ENCODE data around the gene ELOVL2.

ELOVL2 gene

DNA sequence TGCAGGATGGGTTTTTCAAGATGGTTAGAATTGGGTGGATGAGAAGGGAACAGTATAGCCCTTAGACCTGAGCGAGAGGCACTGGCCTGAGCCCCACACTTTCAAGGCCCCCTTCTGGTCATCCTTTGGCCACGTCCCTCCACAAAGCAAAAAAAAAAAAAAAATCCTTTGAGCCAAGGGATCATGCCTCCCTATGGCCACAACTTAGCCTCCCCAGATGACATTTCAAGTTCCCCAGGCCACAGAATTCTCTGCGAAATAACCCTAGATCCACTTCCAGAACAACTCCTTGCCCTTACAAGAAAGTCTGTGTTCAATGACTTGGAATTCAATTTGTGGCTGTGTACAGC, 30.4 kb downstream of the ELOVL2 start:
- DNase-seq (ENCODE audit: insufficient read length, low spot score), result no peak
- no peak for FAIRE-seq
- TF ChIP-seq, protein P1, sequence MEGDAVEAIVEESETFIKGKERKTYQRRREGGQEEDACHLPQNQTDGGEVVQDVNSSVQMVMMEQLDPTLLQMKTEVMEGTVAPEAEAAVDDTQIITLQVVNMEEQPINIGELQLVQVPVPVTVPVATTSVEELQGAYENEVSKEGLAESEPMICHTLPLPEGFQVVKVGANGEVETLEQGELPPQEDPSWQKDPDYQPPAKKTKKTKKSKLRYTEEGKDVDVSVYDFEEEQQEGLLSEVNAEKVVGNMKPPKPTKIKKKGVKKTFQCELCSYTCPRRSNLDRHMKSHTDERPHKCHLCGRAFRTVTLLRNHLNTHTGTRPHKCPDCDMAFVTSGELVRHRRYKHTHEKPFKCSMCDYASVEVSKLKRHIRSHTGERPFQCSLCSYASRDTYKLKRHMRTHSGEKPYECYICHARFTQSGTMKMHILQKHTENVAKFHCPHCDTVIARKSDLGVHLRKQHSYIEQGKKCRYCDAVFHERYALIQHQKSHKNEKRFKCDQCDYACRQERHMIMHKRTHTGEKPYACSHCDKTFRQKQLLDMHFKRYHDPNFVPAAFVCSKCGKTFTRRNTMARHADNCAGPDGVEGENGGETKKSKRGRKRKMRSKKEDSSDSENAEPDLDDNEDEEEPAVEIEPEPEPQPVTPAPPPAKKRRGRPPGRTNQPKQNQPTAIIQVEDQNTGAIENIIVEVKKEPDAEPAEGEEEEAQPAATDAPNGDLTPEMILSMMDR (IDR thresholded peaks at IDR 0.05; ENCODE audit: insufficient read depth, missing control alignments), result no peak

DNA sequence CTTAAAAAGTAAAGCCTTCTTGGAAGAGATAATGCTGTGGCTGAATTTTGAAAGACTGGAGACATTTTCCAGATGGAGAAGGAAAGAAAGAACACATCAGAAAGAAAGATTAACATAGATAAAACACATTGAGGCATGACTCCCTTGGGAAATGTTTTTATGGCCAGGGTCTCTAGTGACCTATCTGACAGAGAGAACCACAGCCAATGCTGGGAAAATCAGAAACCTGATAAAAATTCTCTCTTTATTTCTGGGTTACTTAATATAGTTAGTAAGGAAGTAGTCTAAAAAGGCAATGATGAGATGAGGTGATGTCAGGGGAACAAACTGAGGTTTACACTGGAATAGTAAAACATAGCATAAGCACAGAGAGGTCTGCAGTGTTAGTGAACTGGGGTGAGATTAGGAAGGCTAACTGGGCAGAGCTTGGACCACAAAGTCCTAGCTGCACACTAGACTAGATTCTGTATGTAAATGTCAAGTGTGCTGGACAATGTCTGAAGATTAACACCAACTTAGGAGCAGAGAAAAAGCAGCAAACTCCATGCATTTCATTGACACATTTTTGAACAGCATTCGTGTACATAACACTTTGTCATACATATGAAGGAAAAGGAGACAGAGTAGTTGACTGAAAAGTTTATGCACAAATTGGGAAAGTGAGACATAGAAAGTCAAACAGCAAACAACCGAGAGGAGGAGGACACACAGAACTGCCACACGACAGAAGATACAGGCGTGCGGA, 31.0 kb downstream of the ELOVL2 start:
- TF ChIP-seq, protein P1 (IDR thresholded peaks at IDR 0.05; ENCODE audit: insufficient read depth, missing control alignments), result no peak
- DNase-seq (ENCODE audit: insufficient read length, low spot score) (no peak), FAIRE-seq (no peak)

DNA sequence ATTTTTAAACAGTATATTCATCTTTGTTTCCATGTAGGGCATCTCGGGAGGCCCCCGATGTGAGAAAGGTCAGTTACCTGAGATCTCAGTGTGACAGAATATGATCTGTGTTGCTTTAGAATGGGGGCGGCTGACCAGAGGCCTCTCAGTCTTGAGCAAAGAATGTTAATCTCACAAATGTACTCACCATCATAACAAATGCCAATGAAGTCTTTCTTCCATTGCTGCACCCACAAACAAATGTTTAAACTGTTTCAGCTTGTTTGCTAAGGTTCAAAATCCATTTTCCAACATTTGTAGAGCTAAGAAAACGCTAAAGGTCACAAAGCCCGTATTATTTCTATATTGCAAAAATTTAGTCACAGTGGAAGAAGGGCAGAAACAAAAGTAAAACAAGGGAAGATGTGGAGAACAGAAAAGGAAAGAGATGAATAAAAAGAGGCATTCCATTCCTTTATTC, 31.8 kb downstream of the ELOVL2 start:
- no peak for DNase-seq (ENCODE audit: insufficient read length, low spot score)
- TF ChIP-seq, protein P1 (IDR thresholded peaks at IDR 0.05; ENCODE audit: insufficient read depth, missing control alignments), result no peak
- no peak for FAIRE-seq

DNA sequence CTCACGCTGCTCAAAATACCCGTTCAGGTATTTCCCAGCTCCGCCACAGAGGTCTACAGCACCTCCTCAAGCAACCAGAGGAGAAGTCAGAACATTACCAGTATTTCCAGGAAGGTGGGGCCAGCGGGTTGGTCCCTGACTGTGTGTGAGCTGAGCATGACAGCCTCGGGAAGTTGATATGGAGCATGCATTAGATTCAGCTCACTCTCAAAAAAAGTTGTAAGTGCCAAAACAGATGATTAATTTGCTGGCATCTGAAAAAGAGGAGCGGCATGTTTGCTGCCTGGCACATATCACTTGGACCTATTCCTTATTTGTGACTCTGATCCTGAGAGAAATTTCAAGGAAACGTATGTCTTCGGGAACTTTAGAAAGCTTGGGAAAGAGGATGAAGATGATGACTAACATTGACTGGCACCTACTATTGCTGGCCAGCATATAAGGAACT, 32.3 kb downstream of the ELOVL2 start:
- FAIRE-seq, result no peak
- no peak for DNase-seq (ENCODE audit: insufficient read length, low spot score)
- TF ChIP-seq, protein P1 (IDR thresholded peaks at IDR 0.05; ENCODE audit: insufficient read depth, missing control alignments), result peak; percentile 2

DNA sequence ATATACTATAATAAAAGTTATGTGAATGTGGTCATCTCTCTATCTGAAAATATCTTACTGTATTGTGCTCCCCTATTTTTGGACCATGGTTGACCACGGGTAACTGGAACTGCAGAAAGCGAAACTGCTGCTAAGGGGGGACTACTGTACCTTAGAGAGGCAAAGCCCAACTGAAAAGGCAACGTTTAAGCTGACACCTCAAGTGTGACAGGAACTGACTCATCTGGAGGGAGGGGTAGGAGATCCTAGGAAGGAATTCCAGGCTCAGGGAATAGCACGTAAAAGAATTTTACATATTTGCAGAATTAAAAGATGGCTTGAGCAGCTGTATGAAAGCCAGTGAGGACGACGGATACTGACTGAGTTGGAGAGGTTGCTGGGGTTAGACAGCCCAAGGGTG, 34.8 kb downstream of the ELOVL2 start:
- TF ChIP-seq, protein P1 (IDR thresholded peaks at IDR 0.05; ENCODE audit: insufficient read depth, missing control alignments), result no peak
- FAIRE-seq (no peak), DNase-seq (ENCODE audit: insufficient read length, low spot score) (no peak)

DNA sequence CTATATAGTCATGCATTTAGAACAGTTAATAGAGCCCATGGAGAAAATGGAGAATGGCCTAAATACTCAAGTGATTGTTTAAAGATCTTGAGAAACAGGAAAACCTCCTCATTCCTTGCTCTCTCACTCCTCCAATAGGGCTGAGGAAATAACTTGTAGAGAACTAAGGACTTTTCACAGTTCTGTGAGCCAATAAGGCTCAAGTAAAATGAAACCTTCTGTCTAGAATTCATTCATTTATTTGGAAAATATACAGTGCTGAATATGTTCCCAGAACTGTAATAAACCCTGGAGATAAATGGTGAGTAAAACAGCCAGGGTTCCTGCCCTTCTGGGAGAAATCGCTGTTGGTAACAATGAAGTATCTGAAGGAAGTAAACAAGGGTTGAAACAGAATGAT, 35.3 kb downstream of the ELOVL2 start:
- FAIRE-seq (no peak), DNase-seq (ENCODE audit: insufficient read length, low spot score) (no peak)
- TF ChIP-seq, protein P1 (IDR thresholded peaks at IDR 0.05; ENCODE audit: insufficient read depth, missing control alignments), result no peak
